Measurements from ENCODE around the gene IL1B.

GRCh38 chr2:112793449-112793978 is 43.1 kb downstream of the IL1B start:
- TF ChIP-seq SUZ12 (IDR thresholded peaks at IDR 0.05; ENCODE audit: extremely low read depth, insufficient read depth, insufficient read length) (no peak), ZNF274 (IDR thresholded peaks at IDR 0.05; ENCODE audit: low read depth, low read length) (no peak)
